GM15510 (cell line): Measurements from ENCODE around the gene POLE4.

Experiments used
- POLR2A ChIP-seq: IDR thresholded peaks from 3 replicates; pipeline ENCODE4 v1.6.1; 2011; ENCODE audit warnings: borderline replicate concordance; ENCODE audit not compliant: insufficient read length; ENCODE audit errors: extremely low read depth

Gene POLE4

DNA sequence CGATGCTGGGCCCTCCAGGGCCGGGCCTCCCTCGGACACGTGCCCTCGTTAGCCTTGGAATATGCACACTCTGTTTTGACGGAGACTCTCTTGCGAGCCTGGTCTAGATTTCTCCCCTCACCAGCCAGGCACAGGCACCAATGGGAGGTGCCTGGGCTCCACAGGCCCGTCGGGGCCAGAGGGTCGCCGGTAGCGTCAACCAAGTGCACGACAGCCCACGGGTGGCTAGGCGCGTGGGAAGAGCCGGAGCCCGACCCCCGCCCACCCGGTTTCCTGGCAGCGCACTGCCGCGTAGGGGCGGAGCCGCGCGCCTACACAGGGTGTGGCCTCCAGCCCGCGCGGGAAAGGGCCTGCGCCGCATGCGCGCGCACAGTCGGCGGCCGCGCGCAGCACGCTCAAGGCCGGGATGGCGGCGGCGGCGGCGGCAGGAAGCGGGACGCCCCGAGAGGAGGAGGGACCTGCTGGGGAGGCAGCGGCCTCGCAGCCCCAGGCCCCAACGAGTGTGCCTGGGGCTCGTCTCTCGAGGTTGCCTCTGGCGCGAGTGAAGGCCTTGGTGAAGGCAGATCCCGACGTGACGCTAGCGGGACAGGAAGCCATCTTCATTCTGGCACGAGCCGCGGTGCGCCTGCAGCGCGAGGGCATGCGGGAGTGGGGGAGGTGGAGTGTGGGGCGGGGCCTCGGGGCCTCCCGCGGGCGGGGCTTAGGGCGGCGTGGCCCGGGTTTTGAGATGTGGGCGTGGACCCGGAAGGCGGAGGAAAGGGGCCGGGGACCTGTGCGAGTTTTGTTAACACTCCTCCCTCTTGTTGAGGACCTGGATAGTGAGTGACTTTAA, at the start of gene POLE4:
POLE4 (plus strand) TSS at position 370 of the 832 bp plus-strand sequence; CDS start at position 407, 37 bp downstream.
- TF ChIP-seq POLR2A: peak; percentile 91

DNA sequence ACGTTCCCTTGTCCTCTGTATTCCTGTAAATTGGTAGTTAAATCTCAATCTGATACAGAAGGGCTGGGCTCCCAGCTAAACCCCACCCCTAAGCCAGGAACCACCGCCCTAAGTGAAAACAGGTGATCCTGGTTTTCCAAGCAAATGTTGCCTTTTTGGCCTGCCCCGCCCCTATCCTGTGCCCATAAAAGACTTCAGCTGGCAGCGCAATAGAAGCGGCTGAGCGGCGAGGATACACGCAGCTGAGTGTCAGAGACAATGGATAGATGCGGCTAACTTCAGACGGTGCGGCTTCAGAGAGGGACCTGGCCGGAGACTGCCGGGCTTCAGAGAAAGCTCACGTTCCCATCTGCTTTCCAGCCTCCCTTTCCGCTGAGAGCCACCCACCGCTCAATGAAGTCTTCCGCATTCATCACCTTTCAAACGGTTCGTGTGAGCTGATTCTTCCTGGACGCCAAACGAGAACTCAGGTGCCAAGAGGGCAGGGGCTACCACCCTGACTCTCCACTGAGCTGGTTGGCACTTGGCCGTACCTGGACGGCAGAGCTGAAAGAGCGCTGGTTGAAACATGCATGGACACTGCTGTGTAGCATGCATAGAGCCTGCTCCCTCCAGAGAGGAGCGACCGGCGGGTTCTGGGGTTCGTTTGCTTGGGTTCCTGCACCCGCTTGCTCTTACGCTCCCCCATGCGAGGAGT, 49.5 kb upstream of the POLE4 start:
- TF ChIP-seq POLR2A: no peak

DNA sequence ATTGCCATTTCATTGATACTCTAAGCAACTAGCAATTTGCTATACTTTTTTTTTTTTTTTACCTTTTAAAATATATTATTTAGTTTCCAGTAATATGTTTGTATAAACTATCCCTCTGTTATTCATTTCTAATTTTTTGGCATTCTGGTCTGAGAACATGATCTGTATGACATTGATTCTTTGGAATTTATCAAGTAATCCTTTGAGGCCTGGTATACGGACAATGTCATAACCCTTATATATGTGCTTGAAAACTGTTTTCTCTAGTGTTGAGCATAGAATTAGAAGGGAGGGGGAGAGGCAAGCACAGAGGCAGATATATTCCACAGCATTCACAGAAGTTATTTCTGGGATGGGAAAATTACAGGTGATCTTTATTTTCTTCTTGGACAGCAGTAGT, 48.2 kb upstream of the POLE4 start:
- TF ChIP-seq POLR2A: no peak

DNA sequence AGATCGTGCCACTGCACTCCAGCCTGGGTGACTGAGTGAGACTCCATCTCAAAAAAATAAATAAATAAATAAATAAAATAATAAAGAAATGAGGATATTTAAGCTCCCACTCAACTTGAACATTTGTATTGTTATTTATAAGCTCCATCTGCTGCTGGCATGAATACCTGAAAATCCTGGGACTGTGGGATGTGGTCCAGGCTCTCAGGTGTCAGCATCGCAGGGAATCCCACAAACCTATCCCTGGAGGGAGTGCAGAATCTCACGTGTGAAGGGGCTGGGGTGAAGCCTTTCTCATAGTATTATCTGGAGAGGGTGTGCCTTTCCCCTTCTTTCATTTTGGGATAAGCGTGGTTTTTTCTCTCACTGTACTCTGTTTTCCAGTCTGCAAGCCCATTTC, 47.4 kb upstream of the POLE4 start:
- TF ChIP-seq POLR2A: no peak

DNA sequence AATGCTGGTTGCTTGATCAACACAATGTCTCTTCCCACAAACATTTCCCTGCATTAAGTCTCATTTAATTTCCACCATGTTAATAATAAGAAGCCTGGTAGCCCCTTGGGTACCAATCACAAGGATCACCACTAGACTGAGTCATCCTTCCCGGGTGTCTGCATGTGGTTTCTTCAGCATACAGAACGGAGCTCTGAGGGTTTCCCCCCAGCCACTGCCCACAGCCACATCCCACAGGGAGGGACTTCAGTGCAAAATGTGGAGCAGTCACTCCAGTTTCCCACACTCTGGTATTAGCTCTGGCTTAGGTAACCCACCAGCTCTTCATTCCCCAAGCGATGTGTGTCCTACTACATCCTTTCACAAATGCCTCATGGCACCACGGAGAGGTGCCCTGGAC, 42.7 kb upstream of the POLE4 start:
- TF ChIP-seq POLR2A: no peak

- TF ChIP-seq POLR2A: no peak
These were observed 42.0 kb upstream of the POLE4 start for GRCh38 chr2:74916394-74916793.

- no peak for TF ChIP-seq POLR2A
These were observed 40.5 kb upstream of the POLE4 start for GRCh38 chr2:74917702-74918619.

DNA sequence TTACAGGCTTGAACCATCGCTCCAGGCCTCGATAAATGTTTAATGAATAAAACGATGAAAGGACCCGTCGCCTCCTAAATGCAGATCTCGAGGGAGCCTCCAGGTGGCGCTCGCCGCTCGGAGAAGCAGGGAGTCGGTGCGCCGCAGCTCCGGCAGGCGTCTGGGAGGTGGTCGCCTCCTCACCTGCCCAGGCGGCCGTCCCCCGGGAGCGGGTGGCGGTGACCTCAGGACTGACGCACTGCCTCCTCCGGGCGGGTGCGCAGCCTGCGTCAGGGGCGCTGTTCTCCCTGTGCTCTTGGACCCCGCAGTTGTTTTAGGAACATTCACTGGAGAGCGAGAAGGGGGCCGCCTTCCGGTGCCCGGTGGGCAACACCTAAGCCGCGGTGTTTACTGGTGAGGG, 38.6 kb upstream of the POLE4 start:
- TF ChIP-seq POLR2A: no peak

DNA sequence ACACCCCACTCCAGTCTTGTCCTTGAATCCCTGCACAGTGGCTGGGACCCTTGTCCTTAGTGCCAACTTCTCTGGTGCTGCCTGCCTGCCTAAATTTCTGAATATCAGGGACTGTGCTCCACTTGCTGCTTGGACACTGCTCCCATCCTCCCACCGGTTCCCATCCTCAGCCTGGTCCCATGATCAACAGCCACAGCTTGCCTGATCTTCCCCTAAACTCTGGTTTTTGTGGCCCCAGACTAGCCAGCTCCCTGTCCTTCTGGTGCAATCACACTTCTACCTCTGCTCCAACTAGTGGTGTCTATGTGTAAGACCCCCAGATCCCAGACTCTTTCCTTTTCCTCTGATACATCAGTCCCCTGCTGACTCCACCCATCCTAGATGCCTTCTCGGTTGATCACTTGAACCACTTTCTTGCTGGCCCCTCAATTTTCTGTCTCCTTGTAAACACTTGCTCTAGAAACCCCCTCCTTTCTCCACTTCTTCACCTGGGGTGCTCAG, 37.2 kb upstream of the POLE4 start:
- no peak for TF ChIP-seq POLR2A

- no peak for TF ChIP-seq POLR2A
These were observed 35.7 kb upstream of the POLE4 start for GRCh38 chr2:74922592-74923227.

DNA sequence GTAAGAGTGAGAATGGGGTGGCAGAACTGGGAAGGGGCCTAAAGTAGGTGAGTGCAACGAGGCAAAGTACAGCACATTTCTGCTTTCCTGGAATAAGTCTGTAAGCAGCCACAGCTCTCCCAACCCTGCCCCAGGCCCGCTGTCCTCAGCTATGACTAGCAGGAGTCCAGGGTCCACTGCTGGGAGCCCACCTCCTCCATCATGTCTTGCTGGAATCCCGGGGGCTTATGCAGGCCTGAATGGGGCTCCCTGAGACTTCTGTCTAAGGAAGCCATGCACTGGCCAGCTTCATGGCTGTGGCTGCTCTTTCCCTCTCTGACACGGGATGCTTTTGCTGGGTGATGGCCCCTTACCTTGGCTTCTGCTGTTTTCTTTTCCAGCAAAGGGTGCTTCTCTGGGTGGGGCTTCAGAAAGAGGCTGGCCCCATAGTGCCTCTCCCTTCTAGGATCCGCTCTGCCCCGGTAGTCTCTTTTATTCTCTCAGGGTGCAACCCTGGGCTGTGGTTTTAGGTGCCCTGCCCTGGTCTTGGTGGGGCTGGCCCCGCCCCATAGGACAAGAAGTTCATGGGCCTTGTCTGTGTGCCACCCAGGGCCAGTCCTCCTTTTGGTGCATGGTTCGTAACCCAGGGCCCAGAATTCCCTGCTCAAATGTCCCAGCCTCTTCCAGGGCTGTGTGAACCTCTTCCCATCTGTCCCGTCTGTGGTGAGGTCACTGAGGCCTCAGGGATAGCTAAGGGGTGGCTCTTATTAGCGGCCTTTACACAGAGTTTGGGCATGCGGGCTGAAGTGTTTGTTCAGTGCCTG, 33.8 kb upstream of the POLE4 start:
- no peak for TF ChIP-seq POLR2A

DNA sequence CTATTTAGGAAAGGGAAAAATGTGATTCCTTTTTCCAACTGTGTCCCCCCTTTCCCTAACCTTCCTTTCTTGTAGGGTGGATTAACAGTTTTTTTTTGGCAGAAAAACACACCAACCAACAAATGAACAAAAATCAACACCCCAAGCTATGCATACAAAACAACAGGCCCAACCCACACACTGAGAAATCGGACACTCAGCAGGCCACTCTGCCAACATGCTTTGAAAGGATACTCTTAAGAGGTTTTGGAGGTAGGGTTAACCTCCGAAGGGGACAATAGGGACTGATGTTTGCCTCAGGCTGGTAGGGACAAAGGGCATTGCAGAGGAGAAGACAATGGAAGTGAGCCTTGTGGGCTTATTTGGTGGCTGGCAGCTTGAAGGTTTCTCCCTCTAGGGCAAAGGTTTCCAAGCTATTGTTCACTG, 33.1 kb upstream of the POLE4 start:
- TF ChIP-seq POLR2A: no peak

DNA sequence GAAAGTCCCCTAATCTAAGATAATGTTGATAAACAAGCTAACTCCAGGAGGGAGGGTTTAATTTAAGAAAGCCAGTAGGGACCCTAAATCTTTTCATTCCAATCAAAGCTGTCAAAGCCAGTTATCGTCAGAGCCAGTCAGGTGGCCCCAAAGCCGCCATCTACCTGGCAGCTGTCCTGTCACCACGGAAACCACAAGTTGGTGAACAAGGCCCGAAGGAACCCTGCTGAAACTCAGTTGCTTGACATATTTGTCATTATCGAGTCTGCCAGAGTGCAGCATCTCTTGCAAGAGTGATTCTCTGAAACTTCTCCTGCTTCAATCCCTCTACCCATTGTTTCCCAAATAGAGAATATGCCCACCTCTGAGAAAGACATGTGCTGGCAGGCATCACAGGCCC, 30.8 kb upstream of the POLE4 start:
- TF ChIP-seq POLR2A: no peak
